H54 (cell line): ENCODE results near the gene ZNF548.

Source experiments
- DNase-seq: peaks from one replicate; pipeline ENCODE4 v3.0.0; 2011; ENCODE audit warnings: low spot score, mixed read lengths; ENCODE audit not compliant: insufficient read length
- FAIRE-seq: peaks from 3 replicates; lab custom pipeline; 2011; peaks lifted over from hg19 to GRCh38; lab: Jason Lieb, UNC
- POLR2A ChIP-seq: IDR thresholded peaks from 2 replicates; pipeline ENCODE4 v1.6.1; 2011; ENCODE audit warnings: low read depth, mild to moderate bottlenecking, low read length

The ZNF548 gene

DNA sequence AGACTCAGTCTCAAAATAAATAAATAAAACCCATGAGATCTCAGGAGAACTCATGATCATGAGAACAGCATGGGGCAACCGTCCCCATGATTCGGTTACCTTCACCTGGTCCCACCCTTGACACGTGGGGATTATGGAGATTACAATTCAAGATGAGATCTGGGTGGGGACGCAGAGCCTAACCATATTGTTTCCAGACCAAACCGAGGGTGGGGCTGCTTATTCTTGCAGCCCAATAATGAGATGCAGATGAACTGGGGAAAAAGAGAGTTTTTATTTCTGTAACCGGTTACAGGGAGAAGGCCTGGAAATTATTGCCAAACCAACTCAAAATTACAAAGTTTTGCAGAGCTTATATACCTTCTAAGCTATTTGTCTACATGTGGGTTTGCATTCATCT is 13.5 kb upstream of the ZNF548 start:
- no peak for TF ChIP-seq POLR2A
- FAIRE-seq (no peak), DNase-seq (no peak)

GRCh38 chr19:57377498-57378146 is 12.0 kb upstream of the ZNF548 start:
- no peak for TF ChIP-seq POLR2A
- DNase-seq (no peak), FAIRE-seq (no peak)

GRCh38 chr19:57380923-57381322 is 8.7 kb upstream of the ZNF548 start:
- FAIRE-seq (no peak), DNase-seq (no peak)
- TF ChIP-seq POLR2A = no peak

GRCh38 chr19:57382806-57383488 is 6.7 kb upstream of the ZNF548 start:
- no peak for FAIRE-seq
- TF ChIP-seq POLR2A = no peak
- no peak for DNase-seq

- no peak for TF ChIP-seq POLR2A
- FAIRE-seq = no peak
- no peak for DNase-seq
These were observed 392 bp upstream of the ZNF548 start for GRCh38 chr19:57389194-57389729.

DNA sequence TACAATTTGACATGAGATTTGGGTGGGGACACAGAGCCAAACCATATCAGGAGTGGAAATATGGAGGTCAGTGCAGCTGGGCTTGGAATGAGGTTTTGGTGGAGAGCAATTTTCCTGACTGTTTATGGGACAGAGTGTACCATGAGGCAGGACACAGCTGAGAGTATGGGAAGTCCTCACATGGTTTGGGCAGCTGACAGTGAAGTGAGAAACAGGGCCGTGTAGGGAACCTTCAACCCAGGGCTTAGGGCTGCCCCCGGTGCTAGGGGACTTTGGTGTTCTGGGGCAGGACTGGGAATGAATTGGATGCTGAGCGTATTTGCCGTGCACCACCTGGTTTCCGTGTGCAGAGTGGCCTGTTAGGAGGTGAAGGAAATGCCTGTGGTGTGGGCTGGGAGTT is 6.1 kb downstream of the ZNF548 start:
- FAIRE-seq (no peak), DNase-seq (no peak)
- TF ChIP-seq POLR2A = no peak

DNA sequence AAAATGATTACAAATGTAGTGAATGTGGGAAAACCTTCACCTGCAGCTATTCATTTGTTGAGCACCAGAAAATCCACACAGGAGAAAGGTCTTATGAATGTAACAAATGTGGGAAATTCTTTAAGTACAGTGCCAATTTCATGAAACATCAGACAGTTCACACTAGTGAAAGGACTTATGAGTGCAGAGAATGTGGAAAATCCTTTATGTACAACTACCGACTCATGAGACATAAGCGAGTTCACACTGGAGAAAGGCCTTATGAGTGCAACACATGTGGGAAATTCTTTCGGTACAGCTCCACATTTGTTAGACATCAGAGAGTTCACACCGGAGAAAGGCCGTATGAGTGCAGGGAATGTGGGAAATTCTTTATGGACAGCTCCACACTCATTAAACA is 9.2 kb downstream of the ZNF548 start:
- DNase-seq (no peak), FAIRE-seq (no peak)

DNA sequence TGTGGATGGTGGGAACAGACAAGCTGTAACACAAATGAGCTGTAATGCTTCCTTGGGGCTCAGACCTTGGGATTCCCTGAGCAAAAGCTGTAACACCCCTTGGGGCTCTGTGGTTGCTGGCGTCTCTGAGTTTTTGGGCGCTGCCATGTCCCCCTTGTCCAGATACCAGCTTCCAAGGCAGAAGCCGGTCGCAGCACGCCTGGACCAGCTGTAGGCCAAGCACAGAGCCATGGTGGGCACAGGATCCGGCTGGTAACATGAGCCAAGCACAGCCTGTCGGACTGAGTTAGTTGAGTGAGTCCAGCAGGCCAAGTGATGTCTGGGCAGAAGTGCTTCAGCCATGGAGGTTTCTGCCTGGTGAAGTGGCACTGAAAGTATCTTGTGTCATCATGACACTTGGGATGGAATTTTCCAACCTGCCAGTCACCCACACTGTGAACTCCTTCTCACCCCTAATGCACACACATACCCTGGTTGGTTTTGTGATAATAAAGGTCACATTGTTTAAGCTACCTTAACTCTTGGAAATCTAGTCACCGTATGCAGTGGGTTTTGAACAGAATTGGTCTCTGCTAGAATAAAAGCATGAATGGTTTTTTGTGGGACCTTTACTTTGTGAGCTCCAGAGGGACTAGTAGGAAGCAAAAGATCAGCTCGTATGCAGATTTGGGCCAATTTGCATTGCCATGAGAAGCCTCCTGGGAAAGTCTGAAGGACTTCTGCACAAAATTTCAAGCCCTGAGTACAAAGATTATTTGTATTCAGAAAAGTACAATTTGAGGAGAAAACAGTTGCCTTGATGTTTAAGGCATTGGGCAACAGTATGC is 14.3 kb downstream of the ZNF548 start:
- no peak for FAIRE-seq
- TF ChIP-seq POLR2A = no peak

More for the DNA sequence above, 9.2 kb downstream of the ZNF548 start:
- no peak for TF ChIP-seq POLR2A

GRCh38 chr19:57406516-57407123 is 17.0 kb downstream of the ZNF548 start:
- no peak for TF ChIP-seq POLR2A
- DNase-seq = peak; percentile 76
- FAIRE-seq = no peak

More for the DNA sequence above, 14.3 kb downstream of the ZNF548 start:
- DNase-seq = no peak

- FAIRE-seq (peak; percentile 74), DNase-seq (peak; percentile 99)
- TF ChIP-seq POLR2A = peak; percentile 62
These were observed 21.4 kb downstream of the ZNF548 start, which contains the start of gene ZNF17 for GRCh38 chr19:57410877-57411671. Gene ZNF17 (plus strand): TSS chr19:57411161. CDS start chr19:57413616, 2,455 bp downstream.

DNA sequence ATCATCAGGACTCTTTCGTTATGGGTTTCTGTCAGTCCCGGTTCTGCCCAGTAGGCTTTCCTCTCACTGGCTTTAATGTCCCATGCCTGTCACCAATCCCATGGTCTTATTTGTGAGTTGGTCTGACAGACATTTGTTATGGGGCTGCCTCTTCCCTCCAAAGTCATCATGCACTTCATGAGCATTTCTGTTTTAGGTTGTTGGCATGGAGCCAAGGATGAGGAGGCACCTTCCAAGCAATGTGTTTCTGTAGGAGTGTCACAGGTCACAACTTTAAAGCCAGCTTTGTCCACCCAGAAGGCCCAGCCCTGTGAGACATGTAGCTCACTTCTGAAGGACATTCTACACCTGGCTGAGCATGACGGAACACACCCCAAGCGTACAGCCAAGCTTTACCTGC is 29.8 kb downstream of the ZNF548 start:
- DNase-seq (no peak), FAIRE-seq (no peak)
- no peak for TF ChIP-seq POLR2A

DNA sequence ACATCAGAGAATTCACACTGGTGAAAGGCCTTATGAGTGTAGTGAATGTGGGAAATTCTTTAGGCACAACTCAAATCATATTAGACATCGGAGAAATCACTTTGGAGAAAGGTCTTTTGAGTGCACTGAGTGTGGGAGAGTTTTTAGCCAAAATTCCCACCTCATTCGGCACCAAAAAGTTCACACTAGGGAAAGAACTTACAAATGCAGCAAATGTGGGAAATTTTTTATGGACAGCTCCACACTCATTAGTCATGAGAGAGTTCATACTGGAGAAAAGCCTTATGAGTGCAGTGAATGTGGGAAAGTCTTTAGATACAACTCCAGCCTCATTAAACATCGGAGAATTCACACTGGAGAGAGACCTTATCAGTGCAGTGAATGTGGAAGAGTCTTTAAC is 31.4 kb downstream of the ZNF548 start:
- TF ChIP-seq POLR2A = no peak
- FAIRE-seq = no peak
- no peak for DNase-seq
